ENCODE data around the gene CTTN. TPM values are rescaled to one million over a fixed set of nuclear protein-coding genes. Genes with fewer than 3 reads are reported as not detected.

CTTN gene
- total RNA-seq, 4 donors from 2014 or later = 261 to 536 (median 402) TPM

GRCh38 chr11:70420496-70420895, 22.2 kb downstream of the CTTN start:
- Histone ChIP-seq H3K4me3 (no peak overlapping the region), H3K27me3 (no peaks in the 10 kb centered on the region), H3K36me3 (peaks cover 0 to 94% (median 0%) of the 10 kb centered on the region in 3 donors), H3K9me3 (no peaks in the 10 kb centered on the region), H3K27ac (no peak overlapping the region), H3K4me1 (no peaks in the 10 kb centered on the region)
- no peak for TF ChIP-seq POLR2A (IDR thresholded peaks at IDR 0.05)
- TF ChIP-seq CTCF (IDR thresholded peaks at IDR 0.05) = no peak
- no peak for DNase-seq

- H3K27ac ChIP-seq = no peak overlapping the region
- TF ChIP-seq CTCF (IDR thresholded peaks at IDR 0.05) = no peak
- TF ChIP-seq POLR2A (IDR thresholded peaks at IDR 0.05) = no peak
- no peaks in the 10 kb centered on the region for H3K27me3 ChIP-seq
- H3K36me3 ChIP-seq = peaks cover 0 to 94% (median 0%) of the 10 kb centered on the region in 3 donors
- no peaks in the 10 kb centered on the region for H3K9me3 ChIP-seq
- DNase-seq = no peak
- H3K4me3 ChIP-seq = no peak overlapping the region
- H3K4me1 ChIP-seq = no peaks in the 10 kb centered on the region
Measured at GRCh38 chr11:70421123-70421522, 22.8 kb downstream of the CTTN start.

DNA sequence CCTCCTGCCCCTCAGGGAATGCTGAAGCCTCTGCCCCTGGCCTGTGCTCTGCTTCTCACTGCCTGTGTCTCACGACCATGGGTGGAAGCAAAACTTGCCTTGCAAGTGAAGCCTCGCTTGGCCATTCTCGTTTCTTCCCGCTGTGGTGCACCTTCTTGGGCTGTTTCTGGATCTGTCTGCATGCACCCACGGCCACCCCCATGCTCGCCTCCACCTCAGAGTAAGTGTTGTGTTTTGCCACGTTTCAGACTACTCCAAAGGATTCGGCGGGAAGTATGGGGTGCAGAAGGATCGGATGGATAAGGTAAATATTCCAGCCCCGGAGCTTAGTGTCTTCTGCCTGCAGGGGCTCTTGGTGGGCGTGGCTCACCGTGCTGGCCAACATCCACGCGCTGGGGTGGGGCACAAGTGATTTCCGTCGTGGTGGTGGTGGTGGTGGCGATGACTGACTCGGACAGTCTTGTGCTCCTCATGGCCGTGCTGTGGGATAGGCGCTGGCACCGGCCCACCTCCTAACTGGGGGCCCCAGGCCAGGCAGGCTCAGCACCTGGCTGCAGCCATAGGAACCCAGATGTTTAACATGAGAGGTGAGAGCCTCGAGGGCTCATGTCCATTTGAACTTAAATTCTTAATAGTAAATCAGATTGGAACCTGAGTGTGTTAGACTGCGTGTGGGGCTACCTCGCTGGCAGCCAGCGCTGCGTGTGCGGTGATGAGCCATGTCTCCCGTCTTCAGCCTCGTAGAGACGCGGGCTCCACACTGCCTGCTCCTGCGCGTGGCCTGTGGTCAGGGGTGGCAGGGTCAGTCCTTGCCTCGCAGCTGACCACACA, 24.6 kb downstream of the CTTN start:
- DNase-seq = no peak
- TF ChIP-seq CTCF (IDR thresholded peaks at IDR 0.05) = no peak
- TF ChIP-seq POLR2A (IDR thresholded peaks at IDR 0.05) = no peak
- no peak overlapping the region for H3K4me3 ChIP-seq
- H3K27ac ChIP-seq = no peak overlapping the region
- H3K9me3 ChIP-seq = no peaks in the 10 kb centered on the region
- H3K36me3 ChIP-seq = peaks cover 0 to 94% (median 0%) of the 10 kb centered on the region in 3 donors
- no peaks in the 10 kb centered on the region for H3K4me1 ChIP-seq
- no peaks in the 10 kb centered on the region for H3K27me3 ChIP-seq

GRCh38 chr11:70423523-70424505, 25.5 kb downstream of the CTTN start:
- TF ChIP-seq CTCF (IDR thresholded peaks at IDR 0.05) = no peak
- Histone ChIP-seq H3K4me1 (no peaks in the 10 kb centered on the region), H3K9me3 (no peaks in the 10 kb centered on the region), H3K4me3 (no peak overlapping the region), H3K36me3 (peaks cover 0 to 91% (median 0%) of the 10 kb centered on the region in 3 donors), H3K27me3 (no peaks in the 10 kb centered on the region), H3K27ac (no peak overlapping the region)
- no peak for DNase-seq

DNA sequence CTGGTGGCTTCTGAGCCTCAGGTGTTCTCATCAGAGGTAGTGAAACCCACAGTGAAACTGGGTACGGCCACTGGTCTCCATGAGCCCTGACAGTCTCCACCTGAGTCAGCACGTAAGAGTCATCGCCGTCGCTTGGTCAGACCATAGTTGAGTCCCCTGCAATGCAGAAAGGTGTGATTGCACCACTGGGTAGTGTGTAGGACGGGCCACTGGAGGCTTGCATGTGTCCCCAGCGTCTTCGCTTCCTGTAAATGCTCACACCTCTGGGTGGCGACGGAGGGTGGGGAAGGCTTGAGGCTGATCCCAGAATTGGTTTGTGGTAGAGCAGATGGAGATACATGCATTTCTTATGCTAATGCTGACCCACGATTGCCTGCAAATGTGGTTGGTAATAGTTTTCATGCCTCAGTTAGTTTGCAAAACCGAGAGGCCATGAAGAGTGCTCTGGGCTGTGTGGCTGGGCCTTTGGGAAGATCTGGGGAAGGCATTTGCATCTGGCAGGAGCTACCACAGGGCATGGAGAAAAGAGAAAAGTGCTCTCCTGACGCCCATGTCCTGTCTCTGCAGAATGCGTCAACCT, 26.5 kb downstream of the CTTN start:
- no peak for DNase-seq
- Histone ChIP-seq H3K4me3 (no peak overlapping the region), H3K36me3 (peaks cover 0 to 91% (median 0%) of the 10 kb centered on the region in 3 donors), H3K9me3 (no peaks in the 10 kb centered on the region), H3K27ac (no peak overlapping the region), H3K27me3 (no peaks in the 10 kb centered on the region), H3K4me1 (no peaks in the 10 kb centered on the region)
- TF ChIP-seq POLR2A (IDR thresholded peaks at IDR 0.05) = no peak
- TF ChIP-seq CTCF (IDR thresholded peaks at IDR 0.05) = no peak

Measured in Peyer's patch (tissue), 4 donors.